GM21619 (cell line): ENCODE results near the gene STBD1.
"Not testable (repeated sequence)": the region's sequence is repeated elsewhere in the genome, so short reads cannot be mapped to it uniquely, and the experiment has no call there.

Experiments
- ATAC-seq: cut with Tn5 transposase; IDR thresholded peaks from one replicate; pipeline ENCODE4 v1.9.1; 2021; ENCODE audit not compliant: unreplicated experiment

Gene STBD1

DNA sequence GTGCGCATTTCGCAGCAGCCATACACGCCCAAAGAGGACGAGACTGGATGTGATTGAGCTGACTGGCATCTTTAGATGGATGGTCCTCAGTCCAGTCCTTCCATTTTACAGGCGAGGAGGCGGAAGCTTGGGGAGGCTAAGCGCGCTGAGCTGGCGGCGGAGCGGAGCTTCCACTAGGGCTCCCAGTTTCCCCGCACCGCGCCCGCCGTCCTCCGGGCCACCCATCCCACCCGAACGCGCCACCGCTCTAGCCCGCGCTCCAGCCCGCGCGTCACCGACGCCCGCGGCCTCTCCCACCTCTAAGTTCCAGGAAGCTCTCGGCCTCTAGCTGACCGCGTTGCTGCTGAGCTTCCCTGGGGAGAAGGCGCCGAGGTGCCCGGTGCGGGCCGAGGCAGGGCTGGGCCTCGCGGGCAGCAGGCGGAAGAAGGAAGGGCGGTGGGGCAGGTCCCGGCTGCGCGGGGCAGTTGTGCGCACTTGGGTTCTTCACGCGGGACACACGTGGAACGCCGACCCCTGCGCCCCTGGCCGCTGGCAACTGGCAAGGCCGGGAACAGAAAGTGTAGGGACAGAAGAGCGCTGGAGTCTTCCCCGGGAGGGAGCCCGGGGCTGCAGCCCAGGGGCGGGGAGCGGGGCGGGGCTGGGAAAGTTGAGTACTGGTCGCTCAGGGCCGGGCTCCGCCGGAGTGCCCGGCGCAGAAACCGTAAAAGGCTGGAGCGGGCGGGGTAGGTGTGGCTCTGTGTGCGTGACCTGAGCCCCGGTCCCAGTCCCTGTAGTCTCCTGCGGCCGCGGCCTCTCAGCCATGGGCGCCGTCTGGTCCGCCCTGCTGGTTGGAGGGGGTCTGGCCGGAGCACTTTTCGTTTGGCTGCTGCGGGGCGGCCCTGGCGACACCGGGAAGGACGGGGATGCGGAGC is at the start of gene STBD1:
Gene STBD1, plus strand, starts transcription at position 763 of the 911 bp plus-strand sequence. Its CDS starts 37 bp downstream, at position 800.
- ATAC-seq: no peak

DNA sequence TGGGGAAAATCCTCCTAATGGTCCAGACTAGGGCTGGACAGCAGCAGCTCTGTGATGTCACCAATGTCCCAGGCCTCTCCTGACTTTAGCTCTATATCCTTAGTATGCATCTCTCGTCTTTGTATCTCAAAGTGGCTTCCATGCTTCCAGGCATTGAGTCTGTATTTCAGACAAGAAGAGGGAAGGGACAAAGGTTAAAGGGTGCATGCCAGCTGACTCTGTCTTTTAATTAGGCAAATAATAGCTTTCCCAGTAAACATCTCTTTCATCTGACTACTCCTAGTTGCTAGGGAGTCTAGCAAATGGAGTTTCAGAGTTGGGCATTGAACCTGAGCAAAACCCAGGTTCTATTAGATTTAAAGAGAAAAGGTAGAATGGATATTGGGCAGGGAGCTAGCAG is 49.6 kb upstream of the STBD1 start:
- no peak for ATAC-seq

DNA sequence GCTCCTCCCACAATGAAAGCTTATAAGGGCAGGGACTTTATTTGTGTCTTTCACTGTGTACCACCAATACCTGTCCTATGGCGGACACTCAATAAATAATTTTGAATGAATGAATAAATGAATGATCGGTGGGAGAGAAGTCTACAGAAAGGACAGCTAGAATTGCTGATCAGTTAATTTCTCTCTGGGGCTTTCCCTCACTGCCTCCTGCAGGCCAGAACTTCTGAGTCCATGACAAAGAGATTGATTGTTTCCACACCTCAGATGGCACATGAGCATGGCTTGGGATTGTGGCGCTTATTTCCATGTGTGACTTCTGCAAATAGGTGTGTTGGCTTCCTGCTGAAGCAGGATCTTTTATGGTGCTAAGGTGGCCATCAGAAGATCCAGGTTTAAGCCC is 48.7 kb upstream of the STBD1 start:
- ATAC-seq: no peak

DNA sequence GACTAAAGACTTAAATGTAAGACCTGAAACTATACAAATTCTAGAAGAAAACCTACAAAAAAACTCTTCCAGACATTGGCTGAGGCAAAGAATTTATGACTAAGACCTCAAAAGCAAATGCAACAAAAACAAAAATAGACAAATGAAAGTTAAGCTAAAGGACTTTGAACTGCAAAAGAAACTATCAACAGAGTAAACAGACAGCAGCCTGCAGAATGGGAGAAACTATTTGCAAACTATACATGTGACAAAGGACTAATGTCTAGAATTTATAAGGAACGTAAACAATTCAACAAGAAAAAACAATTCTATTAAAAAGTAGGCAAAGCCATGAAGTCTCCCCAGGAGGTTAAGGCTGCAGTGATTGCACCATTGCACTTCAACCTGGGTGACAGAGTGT is 46.0 kb upstream of the STBD1 start:
- ATAC-seq: no peak

DNA sequence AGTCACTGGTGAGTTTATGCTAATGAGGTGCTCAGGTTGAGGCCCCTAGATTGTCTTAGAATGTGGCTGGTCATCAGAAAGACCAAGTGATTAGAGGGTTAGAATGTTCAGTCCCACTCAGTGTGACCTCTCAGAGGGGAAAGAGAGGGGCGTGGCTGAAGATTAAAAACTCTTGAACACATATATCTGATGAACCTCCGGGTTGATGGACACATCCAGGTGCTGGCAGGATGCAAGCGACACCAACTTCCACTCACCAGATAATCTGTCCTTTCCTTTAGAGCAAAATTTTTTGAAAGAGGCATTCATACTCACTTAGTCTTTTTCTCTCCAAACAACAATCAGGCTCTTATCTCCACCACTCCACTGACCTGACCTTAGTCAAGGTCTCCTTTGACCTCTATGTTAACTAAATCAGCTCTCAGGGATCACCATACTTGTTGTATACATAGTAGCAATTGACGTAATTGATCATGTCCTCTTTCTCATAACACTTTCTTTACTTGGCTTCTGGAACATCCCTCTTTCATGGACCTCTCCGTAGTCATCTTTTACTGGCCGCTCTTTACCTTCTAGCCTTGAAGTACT is 40.8 kb upstream of the STBD1 start:
- ATAC-seq: no peak

DNA sequence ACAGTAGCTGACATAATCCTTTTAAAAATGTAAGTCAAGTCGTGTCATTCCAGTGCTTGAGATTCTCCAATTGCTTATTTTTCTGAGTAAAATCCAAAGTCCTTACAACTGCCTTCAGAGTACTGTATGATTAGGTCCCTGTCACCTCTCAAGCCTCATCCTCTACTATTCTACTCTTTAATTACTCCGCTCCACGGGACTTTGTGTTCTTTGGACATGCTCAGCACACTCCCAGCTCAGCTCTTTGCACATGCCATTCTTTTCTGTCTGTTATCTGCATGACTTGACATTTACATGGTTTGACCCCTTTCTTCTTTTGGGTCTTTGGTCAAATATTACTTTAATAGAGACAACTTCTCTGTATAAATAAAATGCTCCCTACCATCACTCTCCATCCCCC is 39.9 kb upstream of the STBD1 start:
- ATAC-seq: no peak

DNA sequence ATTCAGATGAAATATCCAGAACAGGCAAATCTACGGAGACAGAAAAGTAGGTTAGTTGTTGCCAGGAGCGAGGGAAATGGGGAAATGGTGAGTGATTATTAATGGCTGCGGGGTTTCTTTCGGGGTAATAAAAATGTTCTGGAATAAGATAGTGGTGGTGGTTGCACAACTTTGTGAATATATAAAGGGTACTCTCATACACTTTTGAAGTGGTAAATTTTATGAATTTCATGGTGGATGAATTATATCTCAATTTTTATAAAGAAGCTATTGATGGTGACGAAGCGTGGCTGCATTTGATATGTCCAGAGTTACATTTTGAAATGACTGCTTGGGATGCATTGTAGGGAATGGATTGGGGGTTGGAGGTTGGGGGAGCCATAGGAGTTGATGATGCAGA is 38.7 kb upstream of the STBD1 start:
- no peak for ATAC-seq

DNA sequence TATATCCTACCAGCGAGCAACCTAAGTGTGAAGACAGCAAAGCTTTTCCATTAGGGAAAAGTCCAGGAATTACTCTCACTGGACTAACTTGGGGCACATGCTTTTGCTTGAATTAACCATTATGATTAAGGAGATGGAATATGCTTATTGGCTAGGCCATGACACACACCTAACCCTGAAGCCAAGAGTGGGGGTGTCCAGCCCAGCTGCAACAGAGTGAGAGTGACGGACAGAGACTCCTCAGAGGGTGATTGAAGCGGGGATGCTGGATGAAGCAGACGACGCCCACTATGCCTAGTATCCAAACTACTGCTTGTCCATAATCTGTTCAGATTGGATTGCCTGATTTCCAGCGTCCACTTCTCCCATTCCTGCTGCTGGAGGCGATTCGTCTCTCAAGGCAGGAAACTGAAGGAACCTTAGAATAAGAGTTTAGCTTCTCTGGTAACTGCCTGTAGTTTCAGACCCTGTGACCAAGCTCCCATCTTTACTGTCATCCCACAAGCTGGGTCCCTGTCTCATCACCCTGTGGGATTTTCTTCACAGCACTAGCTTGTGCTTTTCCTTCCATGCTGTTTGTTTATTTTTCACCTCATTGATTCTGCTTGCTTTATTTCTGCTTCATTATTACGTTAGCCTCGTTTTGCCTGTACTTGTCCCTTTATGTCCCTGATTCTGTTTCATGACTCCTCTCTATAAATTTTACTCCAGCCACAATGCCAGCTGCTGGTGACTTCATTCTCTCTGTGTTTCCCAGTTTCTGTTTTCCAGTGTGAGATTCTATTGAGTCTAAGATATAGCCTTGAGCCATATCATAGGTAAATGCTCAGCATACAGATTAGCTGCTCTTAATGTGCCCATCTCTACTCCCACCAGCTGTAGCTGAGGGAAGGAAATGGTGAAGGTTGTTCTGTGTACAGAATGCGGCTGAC is 36.0 kb upstream of the STBD1 start:
- ATAC-seq: no peak

DNA sequence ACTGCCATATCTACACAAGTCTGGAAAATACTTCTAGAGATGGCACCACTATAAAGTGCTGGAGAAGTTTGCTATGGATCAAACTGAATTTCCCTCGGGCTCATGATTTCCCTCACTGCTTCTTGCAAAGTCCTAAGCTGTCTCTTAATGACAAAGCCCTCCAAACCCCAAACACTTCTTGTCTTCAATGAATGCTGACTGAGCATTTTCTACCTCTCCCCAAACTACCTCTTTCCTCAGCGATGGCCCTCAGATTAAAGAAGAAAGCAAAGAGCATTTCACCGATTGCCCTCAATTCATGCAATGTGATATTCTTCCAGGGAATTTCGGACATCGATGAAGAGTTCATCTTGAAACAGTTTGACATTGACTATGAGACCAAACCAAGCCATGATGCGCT is 35.3 kb upstream of the STBD1 start:
- ATAC-seq: no peak

DNA sequence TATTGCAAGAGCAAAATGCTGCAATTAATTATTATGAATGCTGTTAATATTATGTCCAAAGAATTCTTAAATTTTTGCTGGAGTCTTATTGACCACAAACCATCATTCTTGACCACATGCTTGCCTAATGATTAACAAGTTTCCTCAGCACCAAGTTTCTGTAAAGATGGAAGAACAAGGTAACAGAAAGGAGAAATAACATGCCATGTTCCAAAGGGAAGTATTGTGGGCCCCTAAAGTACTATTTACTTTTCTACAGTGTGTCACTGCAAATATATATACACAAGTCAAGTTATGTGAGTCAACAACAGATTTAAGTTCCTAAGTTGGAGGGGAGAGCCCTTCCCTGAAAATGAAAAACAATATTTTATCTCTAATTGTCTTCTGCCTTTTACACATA is 34.5 kb upstream of the STBD1 start:
- ATAC-seq: no peak

DNA sequence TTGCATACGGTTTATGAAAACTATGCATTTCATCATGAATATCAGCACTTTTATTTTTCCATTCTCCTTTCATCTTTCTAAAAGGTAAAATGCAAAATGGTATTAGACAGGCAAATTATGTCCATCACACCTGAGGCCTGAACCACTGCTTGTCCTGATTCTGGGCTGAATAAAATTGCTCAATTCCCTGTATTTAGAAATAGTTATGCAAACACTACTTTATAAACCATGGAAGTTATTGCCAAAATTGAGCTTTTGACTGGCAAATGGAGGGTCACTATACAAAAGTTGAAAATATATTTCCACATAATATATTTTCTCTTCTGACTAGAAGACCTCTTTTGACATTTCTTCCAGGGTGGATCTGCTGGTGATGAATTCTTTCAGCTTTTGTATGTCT is 34.0 kb upstream of the STBD1 start:
- ATAC-seq: no peak

DNA sequence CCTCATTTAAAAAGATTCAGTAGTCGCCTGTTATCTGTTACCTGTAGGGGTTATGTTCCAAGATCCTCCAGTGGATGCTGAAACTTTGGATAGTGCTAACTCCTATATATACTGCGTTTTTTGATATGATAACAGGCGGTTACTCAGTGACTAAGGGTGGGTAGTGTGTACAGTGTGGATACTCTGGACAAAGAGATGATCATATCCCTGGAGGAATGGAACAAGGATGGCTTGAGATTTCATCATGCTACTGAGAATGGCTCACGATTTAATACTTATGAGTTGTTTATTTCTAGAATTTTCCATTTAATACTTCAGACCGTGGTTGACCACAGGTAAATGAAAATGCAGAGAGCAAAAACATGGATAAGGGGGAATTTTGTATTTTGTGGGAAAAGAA is 33.5 kb upstream of the STBD1 start:
- no peak for ATAC-seq

DNA sequence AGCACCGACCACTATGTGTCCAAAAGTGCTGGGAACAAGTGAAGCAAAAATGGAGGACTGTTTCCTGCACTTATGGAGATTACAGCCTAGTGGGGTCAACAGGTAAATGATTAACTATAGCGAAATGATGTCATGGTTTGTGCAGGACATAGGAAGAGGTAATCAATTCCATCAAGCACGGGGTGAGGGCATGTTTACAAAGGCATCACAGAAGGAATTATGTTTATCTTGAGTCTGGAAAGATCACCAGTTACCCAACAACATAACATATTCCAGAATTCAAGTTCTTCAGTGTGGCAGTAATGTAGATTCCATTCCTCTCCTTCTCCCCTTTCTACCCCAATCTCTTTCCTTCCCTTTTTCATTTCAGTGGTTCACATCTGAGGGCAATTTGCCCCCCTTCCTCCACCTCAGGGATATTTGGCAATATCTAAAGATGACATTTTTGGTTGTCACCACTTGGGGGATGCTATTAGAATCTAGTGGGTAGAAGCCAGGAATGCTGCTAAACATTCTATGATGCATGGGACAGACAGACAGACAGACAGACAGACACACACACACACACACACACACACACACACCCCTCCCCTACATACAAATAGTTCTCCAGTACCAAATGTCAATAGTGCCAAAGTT is 30.9 kb upstream of the STBD1 start:
- ATAC-seq: no peak

DNA sequence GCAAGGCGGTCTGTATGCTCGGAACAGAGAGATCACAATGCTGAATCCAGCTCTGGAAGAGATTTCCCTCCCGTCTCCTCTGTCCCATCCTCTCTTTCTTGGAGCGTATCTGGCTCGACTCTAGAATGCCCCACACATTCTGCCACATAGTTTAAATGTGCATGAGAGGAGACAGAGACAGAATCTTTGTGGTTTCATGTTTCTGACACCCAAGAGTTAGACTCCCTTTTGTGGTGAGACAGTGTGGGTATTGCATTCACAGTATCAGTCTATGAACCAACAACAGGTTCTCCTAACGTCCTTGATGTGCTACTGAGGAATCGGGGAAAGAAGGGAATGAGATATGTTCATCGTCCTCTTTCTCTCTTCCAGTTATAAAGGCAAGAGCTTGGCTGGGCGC is 29.7 kb upstream of the STBD1 start:
- no peak for ATAC-seq

DNA sequence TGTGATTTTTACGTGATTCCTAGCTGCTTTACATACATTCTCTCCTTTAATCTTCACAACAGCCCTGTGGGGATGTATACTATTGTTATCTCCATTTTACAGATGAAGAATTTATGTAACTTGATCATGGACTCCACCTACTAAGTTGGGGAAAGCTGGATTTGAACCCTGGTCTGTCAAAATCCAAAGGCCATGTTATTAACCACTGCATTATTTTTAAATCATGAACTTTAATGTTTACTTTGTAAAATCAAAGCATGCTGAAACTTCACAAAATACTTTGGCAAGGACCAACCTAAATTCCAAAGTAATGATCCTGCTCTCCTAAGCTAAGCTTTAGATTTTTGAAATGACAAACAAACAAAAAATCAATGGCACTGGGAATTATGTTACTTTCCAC is 28.9 kb upstream of the STBD1 start:
- ATAC-seq: no peak

DNA sequence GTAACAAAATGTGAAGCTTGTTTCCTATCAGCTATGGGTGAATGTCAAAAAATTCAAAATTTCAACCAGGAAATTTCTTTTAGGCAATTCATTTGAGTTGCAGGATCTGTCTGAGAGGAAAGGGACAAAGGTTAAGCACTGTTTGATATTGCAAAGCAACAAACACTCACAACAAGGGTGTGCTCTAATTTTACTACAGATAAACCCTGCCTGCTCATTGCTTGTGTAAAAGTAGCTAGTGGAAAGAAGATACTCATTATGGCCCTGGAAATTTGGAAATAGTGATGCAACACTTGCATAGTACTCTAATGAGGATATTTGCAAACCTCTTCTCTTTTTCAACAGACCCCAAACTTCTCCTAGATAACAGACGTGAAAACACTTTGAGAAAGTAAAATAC is 27.9 kb upstream of the STBD1 start:
- no peak for ATAC-seq

DNA sequence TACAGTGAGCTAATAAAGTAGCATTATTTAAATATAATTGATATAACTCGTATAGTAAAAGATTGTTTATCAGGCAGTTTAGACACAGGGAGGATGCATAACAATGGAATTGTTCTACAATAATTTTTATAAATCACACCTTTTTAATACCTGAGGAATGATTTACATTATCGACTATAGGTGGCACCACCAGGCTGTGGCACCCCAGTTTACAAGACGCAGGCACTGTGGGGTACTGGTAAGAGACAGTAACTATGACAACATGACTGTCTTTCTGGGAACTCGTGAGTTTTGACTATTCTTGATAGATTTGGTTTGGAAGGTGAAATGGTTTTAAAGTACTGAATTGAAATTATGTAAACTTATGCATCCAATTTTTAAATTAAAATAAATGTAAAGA is 27.1 kb upstream of the STBD1 start:
- ATAC-seq: no peak

DNA sequence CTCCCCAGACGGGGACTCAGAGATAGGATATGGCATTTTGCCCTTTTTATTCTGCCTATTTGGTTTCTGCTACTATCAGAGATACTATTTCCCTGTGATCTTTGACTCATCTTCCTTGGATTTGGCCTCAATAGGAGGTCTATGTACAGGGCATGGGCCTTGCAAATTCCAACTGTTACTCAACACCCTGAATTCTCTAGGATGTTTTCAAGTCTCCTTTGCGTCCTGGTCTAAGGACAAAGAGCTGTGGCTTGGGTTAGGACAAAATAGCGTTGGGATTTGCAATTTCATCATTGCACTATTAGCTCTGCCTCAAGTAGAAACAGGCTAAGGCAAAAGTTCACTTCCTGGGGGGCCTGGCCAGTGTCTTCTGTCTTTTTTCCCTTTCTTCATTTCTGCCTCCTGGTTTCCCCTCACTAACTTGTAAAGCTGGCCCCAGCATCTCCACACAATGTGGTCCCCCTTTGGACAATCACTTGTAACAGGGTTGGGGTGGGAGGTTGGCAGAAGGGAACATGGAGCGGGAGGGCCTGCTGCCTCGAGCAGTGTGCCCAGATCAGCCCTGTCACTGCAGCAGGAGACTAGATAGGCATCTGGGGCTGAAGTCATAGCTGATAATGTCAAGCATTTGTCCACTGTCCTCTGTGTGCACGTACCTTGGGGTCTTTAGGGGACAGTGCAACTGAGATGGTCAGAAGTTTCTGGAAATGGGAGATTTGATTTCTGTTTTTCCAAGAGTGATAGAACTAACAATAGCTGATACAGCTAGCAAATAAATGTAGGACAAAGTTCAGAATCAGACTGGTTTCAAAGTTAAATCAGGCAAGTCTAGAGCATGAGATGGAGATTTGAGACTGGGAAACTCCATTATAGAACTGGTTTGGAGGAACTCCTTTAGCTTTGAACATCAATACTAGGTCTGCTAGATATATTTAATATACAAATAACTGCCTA is 25.8 kb upstream of the STBD1 start:
- no peak for ATAC-seq

DNA sequence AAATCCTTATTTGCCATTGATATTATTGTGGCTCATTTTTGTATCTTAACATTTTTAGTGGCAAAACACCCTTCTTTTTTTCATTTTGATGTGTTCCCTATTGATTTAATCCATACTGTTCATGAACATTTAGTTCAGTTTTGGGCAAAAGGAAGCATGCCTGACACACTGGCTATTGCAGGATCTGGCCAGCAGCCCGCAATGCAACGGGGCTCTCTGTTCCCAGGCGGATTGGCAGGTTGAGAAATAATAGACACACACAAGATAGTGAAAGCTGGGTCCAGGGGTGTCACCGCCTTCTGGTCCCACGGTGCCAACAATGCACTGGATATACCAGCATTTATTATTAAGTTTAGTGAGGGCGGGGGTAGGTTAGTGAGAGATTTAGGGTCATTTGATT is 24.9 kb upstream of the STBD1 start:
- not testable (repeated sequence) for ATAC-seq
